Fibroblast of lung (primary cell): ENCODE results near the gene OTOG.

Experiments
- CTCF ChIP-seq, 2 donors: IDR thresholded peaks in 1 of 2; conservative IDR thresholded peaks in 1 of 2; 1 replicate in 1 of 2; 2 replicates in 1 of 2; pipeline ENCODE4 v1.5.1; 2011 to 2012; ENCODE audit warnings: low read length in 2 of 2, control low read depth in 1 of 2, inconsistent platforms in 1 of 2, low read depth in 1 of 2, mild to moderate bottlenecking in 1 of 2
- EZH2 ChIP-seq: IDR thresholded peaks from 2 replicates; pipeline ENCODE4 v1.5.1; 2012; ENCODE audit warnings: low read length, control low read depth, mild to moderate bottlenecking; ENCODE audit errors: missing control alignments

- TF ChIP-seq CTCF (conservative IDR thresholded peaks at IDR 0.05 in 1 of 2, IDR thresholded peaks at IDR 0.05 in 1 of 2; ENCODE audit: low read depth in 1 of 2, low read length in 2 of 2) (no peak), EZH2 (no peak)
Measured at GRCh38 chr11:17563961-17564686, 17.1 kb downstream of the OTOG start.
